GM04503 (cell line): ENCODE data around the gene MRPS18A.
A peak's percentile ranks its signal among the peaks of the same experiment; 100 is the strongest.

Source experiments
- DNase-seq: peaks from one replicate; pipeline ENCODE4 v3.0.0-alpha.2; 2012; ENCODE audit warnings: low read depth

The MRPS18A gene

GRCh38 chr6:43687437-43688347, at the start of gene MRPS18A:
MRPS18A (minus strand) TSS chr6:43687791; CDS start chr6:43687779, 12 bp downstream.
- DNase-seq, result no peak

- DNase-seq, result no peak
Observed at GRCh38 chr6:43736844-43737243, 49.3 kb upstream of the MRPS18A start.

GRCh38 chr6:43736211-43736786, 48.7 kb upstream of the MRPS18A start:
- no peak for DNase-seq

GRCh38 chr6:43735642-43736199, 48.1 kb upstream of the MRPS18A start:
- no peak for DNase-seq

GRCh38 chr6:43734294-43734665, 46.7 kb upstream of the MRPS18A start:
- no peak for DNase-seq

GRCh38 chr6:43733471-43734293, 46.1 kb upstream of the MRPS18A start:
- DNase-seq, result no peak

- DNase-seq, result no peak
Observed at GRCh38 chr6:43730634-43731033, 43.0 kb upstream of the MRPS18A start.

GRCh38 chr6:43729537-43729936, 41.9 kb upstream of the MRPS18A start:
- DNase-seq, result no peak

- DNase-seq, result no peak
Observed at GRCh38 chr6:43728586-43728985, 41.0 kb upstream of the MRPS18A start.

GRCh38 chr6:43727634-43728033, 40.0 kb upstream of the MRPS18A start:
- DNase-seq, result no peak

- DNase-seq, result no peak
Observed at GRCh38 chr6:43725643-43726580, 38.3 kb upstream of the MRPS18A start.

GRCh38 chr6:43724914-43725642, 37.5 kb upstream of the MRPS18A start:
- DNase-seq, result peak; percentile 42

- no peak for DNase-seq
Observed at GRCh38 chr6:43724354-43724753, 36.8 kb upstream of the MRPS18A start.

GRCh38 chr6:43723737-43724295, 36.2 kb upstream of the MRPS18A start:
- DNase-seq, result no peak

GRCh38 chr6:43722920-43723545, 35.4 kb upstream of the MRPS18A start:
- DNase-seq, result no peak

GRCh38 chr6:43720999-43721398, 33.4 kb upstream of the MRPS18A start:
- no peak for DNase-seq

- DNase-seq, result no peak
Observed at GRCh38 chr6:43719511-43719910, 31.9 kb upstream of the MRPS18A start.

- no peak for DNase-seq
Observed at GRCh38 chr6:43718387-43719105, 31.0 kb upstream of the MRPS18A start.

- DNase-seq, result no peak
Observed at GRCh38 chr6:43717822-43718221, 30.2 kb upstream of the MRPS18A start.
